Activated CD8-positive, alpha-beta memory T cell treated with anti-CD3 and anti-CD28 coated beads for 48 hours (primary cell): ENCODE results near the gene CAB39L.

Source experiments
- DNase-seq, 3 experiments: peaks; one replicate each; pipeline ENCODE4 v3.0.0-alpha.2; 2020; ENCODE audit warnings: low read depth in 2 of 3, low spot score in 2 of 3

CAB39L gene

GRCh38 chr13:49400755-49401659 is 42.9 kb downstream of the CAB39L start:
- DNase-seq, result no peak

- DNase-seq, result no peak
Observed at GRCh38 chr13:49399801-49400472, 43.9 kb downstream of the CAB39L start.

GRCh38 chr13:49395878-49396380 is 47.9 kb downstream of the CAB39L start:
- DNase-seq, result no peak

- no peak for DNase-seq
Observed at GRCh38 chr13:49395451-49395865, 48.4 kb downstream of the CAB39L start.

GRCh38 chr13:49388091-49388635 is 55.7 kb downstream of the CAB39L start:
- no peak for DNase-seq

- DNase-seq, result no peak
Observed at GRCh38 chr13:49386664-49387063, 57.2 kb downstream of the CAB39L start.

- no peak for DNase-seq
Observed at GRCh38 chr13:49376121-49376520, 67.7 kb downstream of the CAB39L start.

GRCh38 chr13:49374585-49375290 is 69.1 kb downstream of the CAB39L start:
- DNase-seq, result no peak

GRCh38 chr13:49373716-49374115 is 70.1 kb downstream of the CAB39L start:
- no peak for DNase-seq

GRCh38 chr13:49371943-49372613 is 71.8 kb downstream of the CAB39L start:
- no peak for DNase-seq

GRCh38 chr13:49370371-49370770 is 73.5 kb downstream of the CAB39L start:
- no peak for DNase-seq

- DNase-seq, result no peak
Observed at GRCh38 chr13:49369866-49370265, 74.0 kb downstream of the CAB39L start.

GRCh38 chr13:49368688-49369087 is 75.2 kb downstream of the CAB39L start:
- DNase-seq, result no peak

GRCh38 chr13:49367640-49368422 is 76.0 kb downstream of the CAB39L start:
- DNase-seq, result no peak

GRCh38 chr13:49366841-49367240 is 77.0 kb downstream of the CAB39L start:
- DNase-seq, result no peak

- no peak for DNase-seq
Observed at GRCh38 chr13:49357694-49358093, 86.2 kb downstream of the CAB39L start.

GRCh38 chr13:49356223-49356622 is 87.6 kb downstream of the CAB39L start:
- no peak for DNase-seq

GRCh38 chr13:49354719-49355118 is 89.1 kb downstream of the CAB39L start:
- no peak for DNase-seq

- DNase-seq, result no peak
Observed at GRCh38 chr13:49353908-49354307, 90.0 kb downstream of the CAB39L start.

GRCh38 chr13:49351871-49352270 is 92.0 kb downstream of the CAB39L start:
- DNase-seq, result no peak
